H1 (cell line): ENCODE measurements around the gene TXNRD2. TPM values are rescaled to one million over a fixed set of nuclear protein-coding genes. Genes with fewer than 3 reads are reported as not detected.

Experiments
- CTCF ChIA-PET: fragments of 300-600 bp; sonication (Branson Sonifier 250); formaldehyde crosslinking; loops from one replicate; lab custom pipeline; 2021; ENCODE audit not compliant: partially characterized antibody; lab: Charles Lee
- POLR2A ChIA-PET: fragments of 300-600 bp; sonication (Branson Sonifier 250); formaldehyde crosslinking; loops from one replicate; lab custom pipeline; 2021; ENCODE audit warnings: inconsistent platforms; ENCODE audit not compliant: partially characterized antibody; lab: Charles Lee
- DNase-seq, 2 experiments: peaks; one replicate each; pipeline versions ENCODE4 v3.0.0 to v3.0.0-alpha.2; 2010 to 2022; ENCODE audit warnings: low spot score in 2 of 2, low read depth in 1 of 2, mixed read lengths in 1 of 2
- FAIRE-seq: peaks from 2 replicates; lab custom pipeline; 2011; peaks lifted over from hg19 to GRCh38; lab: Jason Lieb, UNC
- H2AFZ ChIP-seq: 2 replicates; pipeline ENCODE4 v1.8.1; 2012; ENCODE audit warnings: low read length, inconsistent platforms
- H2AK5ac ChIP-seq: 2 replicates; pipeline ENCODE4 v1.6.1; 2013; ENCODE audit warnings: low read depth, low read length
- H2BK120ac ChIP-seq: replicated peaks from 2 replicates; pipeline ENCODE3; 2013; ENCODE audit warnings: low read depth, low read length, inconsistent platforms
- H2BK12ac ChIP-seq: 2 replicates; pipeline ENCODE4 v1.6.1; 2013; ENCODE audit warnings: low read depth, low read length
- H2BK15ac ChIP-seq: 2 replicates; pipeline ENCODE4 v1.6.1; 2013; ENCODE audit warnings: low read length
- H2BK20ac ChIP-seq: 2 replicates; pipeline ENCODE4 v1.6.1; 2013; ENCODE audit warnings: low read length
- H2BK5ac ChIP-seq: 2 replicates; pipeline ENCODE4 v1.6.1; 2013; ENCODE audit warnings: low read depth, low read length
- H3K14ac ChIP-seq: 2 replicates; pipeline ENCODE4 v1.6.1; 2013; ENCODE audit warnings: inconsistent platforms; ENCODE audit not compliant: insufficient read length
- H3K18ac ChIP-seq: 2 replicates; pipeline ENCODE4 v1.6.1; 2013; ENCODE audit warnings: low read length; ENCODE audit errors: extremely low read depth
- H3K23ac ChIP-seq: 2 replicates; pipeline ENCODE4 v1.6.1; 2013; ENCODE audit warnings: inconsistent platforms; ENCODE audit not compliant: insufficient read length
- H3K23me2 ChIP-seq: 2 replicates; pipeline ENCODE4 v1.6.1; 2013; ENCODE audit warnings: low read depth, low read length
- H3K27ac ChIP-seq: 2 replicates; pipeline ENCODE4 v1.6.1; 2011; ENCODE audit warnings: low read depth, low read length, inconsistent platforms
- H3K27me3 ChIP-seq, 4 experiments: replicated peaks in 1 of 4; 1 replicate in 1 of 4; 2 replicates in 3 of 4; pipeline versions ENCODE4 v1.6.1 to v1.8.1; 2011 to 2013; ENCODE audit warnings: low read length in 3 of 4, mild to moderate bottlenecking in 3 of 4, inconsistent platforms in 2 of 4, mixed read lengths in 2 of 4, moderate library complexity in 1 of 4; ENCODE audit not compliant: control insufficient read depth in 3 of 4, insufficient read depth in 3 of 4; ENCODE audit errors: extremely low read depth in 1 of 4
- H3K36me3 ChIP-seq, 4 experiments: 2 replicates each; pipeline versions ENCODE4 v1.6.1 to v1.8.1; 2011 to 2013; ENCODE audit warnings: mild to moderate bottlenecking in 4 of 4, low read length in 3 of 4, moderate library complexity in 2 of 4, control low read depth in 1 of 4, inconsistent platforms in 1 of 4; ENCODE audit not compliant: insufficient read depth in 4 of 4, control insufficient read depth in 2 of 4
- H3K4ac ChIP-seq: replicated peaks from 2 replicates; pipeline ENCODE3; 2013; ENCODE audit warnings: low read length, low read depth, mixed read lengths, inconsistent platforms; ENCODE audit not compliant: insufficient read length
- H3K4me1 ChIP-seq, 4 experiments: replicated peaks in 1 of 4; 1 replicate in 1 of 4; 2 replicates in 3 of 4; pipeline versions ENCODE4 v1.6.1 to v1.8.1; 2011 to 2013; ENCODE audit warnings: low read length in 3 of 4, inconsistent platforms in 2 of 4, mixed read lengths in 1 of 4; ENCODE audit not compliant: insufficient read depth in 4 of 4, control insufficient read depth in 3 of 4
- H3K4me2 ChIP-seq, 2 experiments: 2 replicates each; pipeline versions ENCODE4 v1.6.1 to v1.8.1; 2011 to 2013; ENCODE audit warnings: low read depth in 2 of 2, low read length in 2 of 2, control low read depth in 1 of 2, inconsistent platforms in 1 of 2, mild to moderate bottlenecking in 1 of 2; ENCODE audit not compliant: insufficient read depth in 1 of 2
- H3K4me3 ChIP-seq, 4 experiments: fragments of 200-600, 300-600 bp in 1 of 4; sonication (generic), shearing (Covaris generic), sonication (Bioruptor Twin) in 1 of 4; 2 replicates each; pipeline versions ENCODE4 v1.5.1 to v1.8.1; 2011 to 2016; ENCODE audit warnings: low read length in 4 of 4, low read depth in 3 of 4, control low read depth in 2 of 4, inconsistent platforms in 2 of 4, mild to moderate bottlenecking in 2 of 4, mixed read lengths in 1 of 4, moderate library complexity in 1 of 4; ENCODE audit not compliant: insufficient read depth in 2 of 4; ENCODE audit errors: extremely low read depth in 1 of 4
- H3K56ac ChIP-seq: replicated peaks from 2 replicates; pipeline ENCODE3; 2013; ENCODE audit warnings: low read depth, mild to moderate bottlenecking, mixed read lengths, low read length, inconsistent platforms; ENCODE audit not compliant: insufficient read length
- H3K79me1 ChIP-seq: 2 replicates; pipeline ENCODE4 v1.6.1; 2013; ENCODE audit warnings: low read depth, low read length, control low read depth
- H3K79me2 ChIP-seq, 2 experiments: 2 replicates each; pipeline versions ENCODE4 v1.6.1 to v1.8.1; 2012 to 2013; ENCODE audit warnings: low read length in 2 of 2, mild to moderate bottlenecking in 2 of 2, inconsistent platforms in 1 of 2; ENCODE audit not compliant: insufficient read depth in 2 of 2, control insufficient read depth in 1 of 2
- H3K9ac ChIP-seq, 4 experiments: replicated peaks in 1 of 4; 1 replicate in 1 of 4; 2 replicates in 3 of 4; pipeline versions ENCODE4 v1.6.1 to v1.8.1; 2011 to 2013; ENCODE audit warnings: low read depth in 3 of 4, low read length in 3 of 4, control low read depth in 2 of 4, mild to moderate bottlenecking in 2 of 4, moderate library complexity in 2 of 4, inconsistent platforms in 1 of 4; ENCODE audit errors: extremely low read depth in 1 of 4
- H3K9me3 ChIP-seq, 2 experiments: 2 replicates each; pipeline versions ENCODE4 v1.6.1 to v1.8.1; 2012 to 2013; ENCODE audit warnings: mild to moderate bottlenecking in 2 of 2, moderate library complexity in 2 of 2, control low read depth in 1 of 2, inconsistent platforms in 1 of 2, low read depth in 1 of 2, low read length in 1 of 2, mixed read lengths in 1 of 2; ENCODE audit not compliant: insufficient read depth in 2 of 2
- H4K20me1 ChIP-seq, 2 experiments: replicated peaks in 1 of 2; 2 replicates each; pipeline versions ENCODE3 to v1.8.1; 2011 to 2013; ENCODE audit warnings: inconsistent platforms in 2 of 2, low read length in 2 of 2, mild to moderate bottlenecking in 1 of 2; ENCODE audit not compliant: insufficient read depth in 2 of 2, control insufficient read depth in 1 of 2
- H4K5ac ChIP-seq: 2 replicates; pipeline ENCODE4 v1.6.1; 2013; ENCODE audit warnings: low read length, low read depth, mixed read lengths, inconsistent platforms; ENCODE audit not compliant: insufficient read length
- H4K8ac ChIP-seq: 2 replicates; pipeline ENCODE4 v1.8.0; 2013; ENCODE audit warnings: mild to moderate bottlenecking, moderate library complexity, low read length, inconsistent platforms; ENCODE audit not compliant: insufficient read depth; ENCODE audit errors: extremely low read depth
- H4K91ac ChIP-seq: replicated peaks from 2 replicates; pipeline ENCODE3; 2013; ENCODE audit warnings: low read length, mixed read lengths, inconsistent platforms; ENCODE audit not compliant: insufficient read length
- NRF1 ChIP-seq: IDR thresholded peaks from 2 replicates; pipeline ENCODE4 v1.6.1; 2011; ENCODE audit warnings: mild to moderate bottlenecking, low read depth, low read length, improper control_type of control experiment
- WGBS, 2 experiments: shearing (Covaris generic) in 1 of 2; methylation state at CpG; one replicate each; pipeline versions ENCODE4 v1.1.6 to v1.1.7; 2013 to 2015; ENCODE audit warnings: low lambda C conversion rate in 2 of 2, mixed read lengths in 2 of 2, inconsistent platforms in 1 of 2, low coverage in 1 of 2, missing lambda C conversion rate in 1 of 2; ENCODE audit not compliant: insufficient replicate concordance in 2 of 2, insufficient coverage in 1 of 2, insufficient read length in 1 of 2; ENCODE audit errors: extremely low coverage in 1 of 2, missing lambda C conversion rate in 1 of 2; 5-methylcytosine and 5-hydroxymethylcytosine counted together
- polyA plus RNA-seq, 7 experiments: library from polyadenylated mRNA; depleted of rRNA in 3 of 7; stranded (reverse) in 5 of 7; unstranded in 2 of 7; fragments of >200 nt in 5 of 7; fragments of 200-250 nt in 2 of 7; gene quantifications; 1 replicate in 5 of 7; 2 replicates in 1 of 7; 4 replicates in 1 of 7; pipeline versions ENCODE4 v1.2.1 to v1.2.3, GENCODE V29; 2011 to 2013; ENCODE audit warnings: missing spikeins in 2 of 7, mixed read lengths in 2 of 7
- total RNA-seq: library from RNA; stranded (reverse); fragmentation: NEBNext Ultra II Directional; extraction: Animal tissue kit (Norgen Biotek cat#: 25700); gene quantifications from 2 replicates; pipeline ENCODE4 v1.2.1, GENCODE V29; 2021

The TXNRD2 gene
- total and polyA plus RNA-seq, 2 of the 8 experiments (the other 6 are each of a cell fraction or from before 2014, with no cell fraction given), result 14.8 to 21.9 TPM

GRCh38 chr22:19972251-19972650 lies 30.6 kb upstream of the TXNRD2 start:
- Histone ChIP-seq H3K23ac (no peak overlapping the region), H4K8ac (no peak overlapping the region), H3K79me2 (no peaks in the 10 kb centered on the region), H4K5ac (no peak overlapping the region), H3K79me1 (no peaks in the 10 kb centered on the region), H3K4me3 (no peak overlapping the region), H3K4ac (no peak overlapping the region), H2BK120ac (no peak overlapping the region), H3K18ac (no peak overlapping the region), H2BK20ac (no peak overlapping the region), H3K27ac (no peak overlapping the region), H3K36me3 (peaks cover 8 to 24% (median 12%) of the 10 kb centered on the region in 4 experiments; a peak in 6 of 8 replicates), H3K27me3 (no peaks in the 10 kb centered on the region), H2BK12ac (no peak overlapping the region), H2BK5ac (no peak overlapping the region), H3K4me2 (no peak overlapping the region), H4K20me1 (peaks cover 11 to 14% of the 10 kb centered on the region in 2 experiments), H2AK5ac (no peak overlapping the region), H2BK15ac (no peak overlapping the region), H3K14ac (no peak overlapping the region), H3K23me2 (no peaks in the 10 kb centered on the region; the same call in 1 of the 2 replicates), H3K9ac (no peak overlapping the region), H3K56ac (no peak overlapping the region), H2AFZ (no peak overlapping the region), H4K91ac (no peak overlapping the region), H3K9me3 (no peaks in the 10 kb centered on the region), H3K4me1 (peaks cover 3 to 15% (median 13%) of the 10 kb centered on the region in 4 experiments; a peak in 6 of 7 replicates)
- FAIRE-seq (no peak), DNase-seq (no peak)
- ChIA-PET CTCF (interaction anchor here (0.6 to 16.2 kb wide), 15 partner anchors 9 to 817 kb away, joined by 3 to 369 read pairs (median 4); partner anchors contain the start of gene TRMT2A), POLR2A (interaction anchor here (0.9 to 4.2 kb wide), 10 partner anchors 9 to 154 kb away, joined by 3 to 17 read pairs (median 6); partner anchors contain the start of genes RANBP1 and TANGO2)
- WGBS, 2 experiments, result 93% methylated on average over 8 of the region's 9 CpGs; no CpG with 5 or more reads in 1 of the 2 experiments
- no peak for TF ChIP-seq NRF1
